OCI-LY7 (cell line): Measurements from ENCODE around the gene SP7. TPM values are rescaled to one million over a fixed set of nuclear protein-coding genes. Genes with fewer than 3 reads are reported as not detected.

Source experiments
- BruUV-seq: library from RNA; stranded (reverse); fragments of 400-500 nt; replicated peaks from 2 replicates; lab custom pipeline; 2021; lab: Mats Ljungman, UMichigan
- CTCF ChIA-PET: fragments of 300-600 bp; sonication (Branson Sonifier 250); formaldehyde crosslinking; loops from one replicate; lab custom pipeline; 2022; ENCODE audit warnings: antibody characterized with exemption; ENCODE audit not compliant: unreplicated experiment; lab: Charles Lee
- POLR2A ChIA-PET: fragments of 300-600 bp; sonication (Branson Sonifier 250); formaldehyde crosslinking; loops from one replicate; lab custom pipeline; 2022; ENCODE audit warnings: antibody characterized with exemption; lab: Charles Lee
- DNase-seq: peaks from one replicate; pipeline ENCODE4 v3.0.0-alpha.2; 2015; ENCODE audit warnings: low spot score
- H2AFZ ChIP-seq: fragments of 200-600 bp; sonication (generic), shearing (Covaris generic); 2 replicates; pipeline ENCODE4 v1.6.1; 2014; ENCODE audit warnings: mild to moderate bottlenecking, antibody characterized with exemption, low read length, moderate library complexity
- H3K27ac ChIP-seq: fragments of 200-600 bp; sonication (generic); 2 replicates; pipeline ENCODE4 v1.5.1; 2014; ENCODE audit warnings: mixed run types, low read depth, mild to moderate bottlenecking, moderate library complexity, low read length, inconsistent platforms; ENCODE audit not compliant: poor library complexity, severe bottlenecking
- H3K36me3 ChIP-seq: fragments of 200-600 bp; sonication (generic); 2 replicates; pipeline ENCODE4 v1.6.1; 2014; ENCODE audit warnings: mild to moderate bottlenecking, antibody characterized with exemption, low read length, moderate library complexity, mixed read lengths; ENCODE audit not compliant: insufficient read depth
- H3K4me1 ChIP-seq: fragments of 200-600 bp; sonication (generic); 2 replicates; pipeline ENCODE4 v1.5.1; 2014; ENCODE audit warnings: mild to moderate bottlenecking, low read length; ENCODE audit not compliant: insufficient read depth, poor library complexity, severe bottlenecking
- H3K4me2 ChIP-seq: fragments of 200-600 bp; sonication (generic); 2 replicates; pipeline ENCODE4 v1.6.1; 2014; ENCODE audit warnings: mild to moderate bottlenecking, low read length
- H3K4me3 ChIP-seq: fragments of 200-600 bp; sonication (generic); 2 replicates; pipeline ENCODE4 v1.5.1; 2014; ENCODE audit warnings: mild to moderate bottlenecking, low read depth, low read length; ENCODE audit not compliant: poor library complexity, severe bottlenecking
- H3K79me2 ChIP-seq: fragments of 200-600 bp; sonication (generic); 2 replicates; pipeline ENCODE4 v1.6.1; 2016; ENCODE audit warnings: low read depth, mild to moderate bottlenecking, low read length, moderate library complexity, mixed read lengths; ENCODE audit not compliant: insufficient read depth
- H3K9me2 ChIP-seq: fragments of 200-600 bp; sonication (generic); 2 replicates; pipeline ENCODE4 v1.6.1; 2016; ENCODE audit warnings: mild to moderate bottlenecking, low read length, mixed read lengths; ENCODE audit not compliant: insufficient read depth
- H3K9me3 ChIP-seq: fragments of 200-600 bp; sonication (generic); 2 replicates; pipeline ENCODE4 v1.6.1; 2014; ENCODE audit warnings: mild to moderate bottlenecking, mixed run types, low read length, mixed read lengths
- H4K20me1 ChIP-seq: fragments of 200-600 bp; sonication (generic); 2 replicates; pipeline ENCODE4 v1.6.1; 2014; ENCODE audit warnings: mild to moderate bottlenecking, antibody characterized with exemption, low read length, moderate library complexity, mixed read lengths; ENCODE audit not compliant: insufficient read depth
- CTCF ChIP-seq: fragments of 200-600 bp; sonication (generic); conservative IDR thresholded peaks from 2 replicates; pipeline ENCODE4 v1.5.1; 2014; ENCODE audit warnings: mild to moderate bottlenecking, antibody characterized with exemption, low read length, moderate library complexity, mixed read lengths
- EZH2phosphoT487 ChIP-seq: fragments of 200-600 bp; sonication (generic); IDR thresholded peaks from 2 replicates; pipeline ENCODE4 v1.6.1; 2018; ENCODE audit warnings: low read depth, borderline replicate concordance, mild to moderate bottlenecking, mixed run types, antibody characterized with exemption, low read length, moderate library complexity, mixed read lengths
- intact Hi-C: fragments of 100-400 bp; cut with micrococcal nuclease; formaldehyde crosslinking; loops from one replicate; pipeline ENCODE4 v1.10.0; 2022; ENCODE audit not compliant: unreplicated experiment
- total RNA-seq, 2 experiments: library from RNA; depleted of rRNA in 1 of 2; stranded (reverse); fragments of >200 nt in 1 of 2; shearing (Covaris generic) in 1 of 2; gene quantifications; 2 replicates each; pipeline ENCODE4 v1.2.3, GENCODE V29; 2014 to 2022

The SP7 gene
- total RNA-seq, 2 experiments from 2014 or later: 0.16 to 0.27 TPM

DNA sequence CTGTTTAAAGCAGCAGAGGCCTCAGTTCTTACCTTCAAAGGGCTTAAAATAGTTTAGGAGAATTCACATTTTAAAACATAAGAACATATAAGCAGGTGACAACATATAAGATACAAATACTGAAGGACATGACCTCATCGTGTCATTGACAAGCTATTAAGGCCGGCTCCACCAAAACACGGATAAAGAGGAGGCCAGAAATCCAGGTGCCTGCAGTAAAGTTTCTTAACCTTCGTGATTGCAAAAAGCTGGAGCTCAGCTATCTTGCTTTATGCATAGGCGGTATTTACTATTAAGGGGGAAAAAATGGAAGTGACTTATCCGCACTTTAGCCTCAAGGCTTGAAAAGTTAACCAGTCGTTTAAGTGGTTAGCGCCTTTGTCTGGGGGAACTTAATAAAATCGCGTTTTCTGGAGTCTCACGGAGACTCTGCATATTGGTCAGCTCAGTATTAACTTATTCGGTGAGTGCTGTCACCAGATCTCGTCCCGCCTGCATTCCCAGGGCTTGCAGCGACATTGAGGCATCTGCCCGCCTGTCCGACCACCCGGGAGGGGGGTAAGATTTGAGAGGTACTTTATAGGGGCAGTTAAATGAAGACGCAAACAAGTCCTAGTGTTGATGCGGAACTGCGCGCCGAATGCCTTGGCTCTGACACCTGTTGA is 42.7 kb upstream of the SP7 start:
- H3K4me1 ChIP-seq: peaks cover 45% of the 10 kb centered on the region
- H3K9me2 ChIP-seq: no peaks in the 10 kb centered on the region
- peak overlapping the region; percentile 85 for H2AFZ ChIP-seq
- ChIA-PET CTCF (interaction anchor here (0.8 to 2.7 kb wide), 4 partner anchors 26 to 122 kb away, joined by 3 to 7 read pairs (median 4); partner anchors contain the start of gene TARBP2), POLR2A (interaction anchor here (0.6 to 2.1 kb wide), 21 partner anchors 9 to 902 kb away, joined by 3 to 9 read pairs (median 4); partner anchors contain the start of genes AAAS, CBX5, HNRNPA1 and MAP3K12)
- peak overlapping the region; percentile 69 for H3K4me3 ChIP-seq
- BruUV-seq: TSS peak; percentile 100
- peak overlapping the region; percentile 67 for H3K27ac ChIP-seq
- peak overlapping the region; percentile 73 for H3K4me2 ChIP-seq
- intact Hi-C loops: loop anchor here (1.0 to 2.0 kb wide), 3 partner anchors 27 to 122 kb away; partner anchors contain the start of gene TARBP2
- H4K20me1 ChIP-seq: peaks cover 16% of the 10 kb centered on the region; the same call in 1 of the 2 replicates
- peaks cover 32% of the 10 kb centered on the region for H3K79me2 ChIP-seq
- H3K9me3 ChIP-seq: no peaks in the 10 kb centered on the region
- no peak for TF ChIP-seq CTCF
- no peak for TF ChIP-seq EZH2phosphoT487
- peak; percentile 29 for DNase-seq
- H3K36me3 ChIP-seq: peaks cover 31% of the 10 kb centered on the region

DNA sequence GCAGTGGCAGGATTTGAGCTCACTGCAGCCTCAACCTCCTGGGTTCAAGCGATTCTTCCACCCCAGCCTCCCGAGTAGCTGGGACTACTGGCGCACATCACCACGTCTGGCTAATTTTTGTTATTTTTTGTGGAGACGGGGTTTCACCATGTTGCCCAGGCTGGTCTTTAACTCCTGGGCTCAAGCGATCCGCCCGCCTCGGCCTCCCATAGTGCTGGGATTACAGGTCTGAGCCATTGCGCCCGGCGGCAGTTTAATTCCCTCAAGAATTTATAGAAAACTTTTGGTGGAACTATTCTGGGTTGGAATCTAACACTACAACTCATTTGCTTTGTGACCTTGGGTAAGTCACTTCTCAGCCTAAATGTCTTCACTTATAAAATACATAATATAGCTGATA is 42.1 kb upstream of the SP7 start:
- ChIA-PET CTCF (interaction anchor here (1.0 to 2.7 kb wide), 2 partner anchors 26 to 55 kb away, joined by 3 to 7 read pairs; no protein-coding TSS in a partner anchor), POLR2A (interaction anchor here (0.6 to 1.6 kb wide), 8 partner anchors 12 to 286 kb away, joined by 3 to 6 read pairs (median 3); partner anchors contain the start of gene MAP3K12)
- TF ChIP-seq EZH2phosphoT487 (no peak), CTCF (no peak)
- H3K4me3 ChIP-seq: peak overlapping the region; percentile 69
- H3K4me1 ChIP-seq: peaks cover 39% of the 10 kb centered on the region
- peaks cover 16% of the 10 kb centered on the region; the same call in 1 of the 2 replicates for H4K20me1 ChIP-seq
- H3K9me3 ChIP-seq: no peaks in the 10 kb centered on the region
- intact Hi-C loops: loop anchor here (2.0 kb wide), 2 partner anchors 53 to 123 kb away; partner anchors contain the start of gene TARBP2
- H3K4me2 ChIP-seq: peak overlapping the region; percentile 73
- peaks cover 24% of the 10 kb centered on the region for H3K36me3 ChIP-seq
- BruUV-seq: no TSS peak
- no peaks in the 10 kb centered on the region for H3K9me2 ChIP-seq
- peaks cover 26% of the 10 kb centered on the region for H3K79me2 ChIP-seq
- peak overlapping the region; percentile 67 for H3K27ac ChIP-seq
- peak overlapping the region; percentile 85; the same call in 1 of the 2 replicates for H2AFZ ChIP-seq
- no peak for DNase-seq
